ENCODE results near the gene PDS5B. TPM values are rescaled to one million over a fixed set of nuclear protein-coding genes. Genes with fewer than 3 reads are reported as not detected.

Gene PDS5B
- total RNA-seq, 2 donors from 2014 or later: 19.2 to 20.8 TPM

- Histone ChIP-seq H3K9me3 (no peaks in the 10 kb centered on the region), H3K27me3 (no peaks in the 10 kb centered on the region), H3K4me3 (no peak overlapping the region), H3K27ac (no peak overlapping the region), H3K36me3 (replicated peaks in 1 of 2; ENCODE audit: insufficient read depth in 1 of 2, low read depth in 2 of 2) (no peaks in the 10 kb centered on the region), H3K4me1 (no peaks in the 10 kb centered on the region)
- WGBS, 2 donors: 83 to 88% methylated on average over 1 of the region's 1 CpG
- TF ChIP-seq CTCF (IDR thresholded peaks at IDR 0.05) (no peak), POLR2A (IDR thresholded peaks at IDR 0.05) (no peak)
- intact Hi-C loops (cut with DNase I): no loop called here
- ATAC-seq: no peak
- no peak for DNase-seq
Measured at GRCh38 chr13:32682130-32682529, 95.9 kb downstream of the PDS5B start.

GRCh38 chr13:32682740-32683139 is 96.5 kb downstream of the PDS5B start:
- WGBS, 2 donors: 92 to 95% methylated on average over 6 of the region's 6 CpGs
- Histone ChIP-seq H3K27ac (no peak overlapping the region), H3K36me3 (replicated peaks in 1 of 2; ENCODE audit: insufficient read depth in 1 of 2, low read depth in 2 of 2) (no peaks in the 10 kb centered on the region), H3K9me3 (no peaks in the 10 kb centered on the region), H3K4me3 (no peak overlapping the region), H3K4me1 (no peaks in the 10 kb centered on the region), H3K27me3 (no peaks in the 10 kb centered on the region)
- no peak for TF ChIP-seq POLR2A (IDR thresholded peaks at IDR 0.05)
- TF ChIP-seq CTCF (IDR thresholded peaks at IDR 0.05): no peak
- intact Hi-C loops (cut with DNase I): no loop called here
- DNase-seq (no peak), ATAC-seq (no peak)

- WGBS, 2 donors: 90 to 96% methylated on average over 2 of the region's 2 CpGs
- intact Hi-C loops (cut with DNase I): no loop called here
- Histone ChIP-seq H3K4me1 (no peaks in the 10 kb centered on the region), H3K9me3 (no peaks in the 10 kb centered on the region), H3K4me3 (no peak overlapping the region), H3K27me3 (no peaks in the 10 kb centered on the region), H3K36me3 (replicated peaks in 1 of 2; ENCODE audit: insufficient read depth in 1 of 2, low read depth in 2 of 2) (no peaks in the 10 kb centered on the region), H3K27ac (no peak overlapping the region)
- no peak for TF ChIP-seq POLR2A (IDR thresholded peaks at IDR 0.05)
- no peak for TF ChIP-seq CTCF (IDR thresholded peaks at IDR 0.05)
- no peak for DNase-seq
- ATAC-seq: no peak
Measured at GRCh38 chr13:32687275-32687674, 101.0 kb downstream of the PDS5B start.

- H3K27ac ChIP-seq: no peak overlapping the region
- H3K36me3 ChIP-seq (replicated peaks in 1 of 2; ENCODE audit: insufficient read depth in 1 of 2, low read depth in 2 of 2): no peaks in the 10 kb centered on the region
- no peaks in the 10 kb centered on the region for H3K4me1 ChIP-seq
- WGBS, 2 donors: 73 to 81% methylated on average over 2 of the region's 2 CpGs
- TF ChIP-seq CTCF (IDR thresholded peaks at IDR 0.05) (no peak), POLR2A (IDR thresholded peaks at IDR 0.05) (no peak)
- ATAC-seq (no peak), DNase-seq (no peak)
- no peak overlapping the region for H3K4me3 ChIP-seq
- intact Hi-C loops (cut with DNase I): no loop called here
- no peaks in the 10 kb centered on the region for H3K27me3 ChIP-seq
- H3K9me3 ChIP-seq: no peaks in the 10 kb centered on the region
Measured at GRCh38 chr13:32695602-32696250, 109.5 kb downstream of the PDS5B start.

- Histone ChIP-seq H3K4me3 (no peak overlapping the region), H3K9me3 (no peaks in the 10 kb centered on the region), H3K36me3 (replicated peaks in 1 of 2; ENCODE audit: insufficient read depth in 1 of 2, low read depth in 2 of 2) (peaks cover 0 to 10% of the 10 kb centered on the region in 2 donors), H3K27me3 (no peaks in the 10 kb centered on the region), H3K4me1 (no peaks in the 10 kb centered on the region), H3K27ac (no peak overlapping the region)
- ATAC-seq (no peak), DNase-seq (no peak)
- intact Hi-C loops (cut with DNase I): no loop called here
- TF ChIP-seq CTCF (IDR thresholded peaks at IDR 0.05) (no peak), POLR2A (IDR thresholded peaks at IDR 0.05) (no peak)
- 74 to 88% methylated on average over 4 of the region's 4 CpGs for WGBS, 2 donors
Measured at GRCh38 chr13:32707471-32707870, 121.2 kb downstream of the PDS5B start.
